Upper lobe of left lung (tissue), 4 donors: ENCODE measurements around the gene ZNF534.
"Not testable (repeated sequence)": the region's sequence is repeated elsewhere in the genome, so short reads cannot be mapped to it uniquely, and the experiment has no call there.

Experiments used
- CTCF ChIP-seq, 6 experiments: fragments of 450-650 bp in 4 of 6; fragments of 200-600 bp in 2 of 6; sonication (generic) in 2 of 6; IDR thresholded peaks; one replicate each; pipeline ENCODE4 v1.5.1; 2016 to 2019; ENCODE audit warnings: antibody characterized with exemption in 6 of 6
- EP300 ChIP-seq, 4 donors: sonication (generic); formaldehyde crosslinking; IDR thresholded peaks; one replicate each; pipeline ENCODE4 v1.5.1; 2017; ENCODE audit warnings: antibody characterized with exemption in 4 of 4, control low read depth in 2 of 4
- POLR2A ChIP-seq, 4 donors: fragments of 450-650 bp; IDR thresholded peaks; one replicate each; pipeline ENCODE4 v1.5.1; 2016 to 2017; ENCODE audit warnings: antibody characterized with exemption in 4 of 4, mild to moderate bottlenecking in 2 of 4
- POLR2AphosphoS5 ChIP-seq, 2 donors: sonication (generic); formaldehyde crosslinking; IDR thresholded peaks; one replicate each; pipeline ENCODE4 v1.5.1; 2017; ENCODE audit warnings: antibody characterized with exemption in 2 of 2

GRCh38 chr19:52500474-52500873 lies 71.5 kb downstream of the ZNF534 start:
- TF ChIP-seq CTCF, POLR2AphosphoS5, POLR2A, EP300 (IDR thresholded peaks at IDR 0.05): not testable (repeated sequence)
